NAMALWA (cell line): Measurements from ENCODE around the gene GPC1.

Source experiments
- DNase-seq: peaks from one replicate; pipeline ENCODE4 v3.0.0-alpha.2; 2015; ENCODE audit warnings: low spot score

GPC1 gene

GRCh38 chr2:240396623-240397541, 38.6 kb upstream of the GPC1 start:
- DNase-seq, result no peak

- DNase-seq, result no peak
Observed at GRCh38 chr2:240397542-240397916, 37.9 kb upstream of the GPC1 start.

- DNase-seq, result no peak
Observed at GRCh38 chr2:240397924-240398645, 37.4 kb upstream of the GPC1 start.

- no peak for DNase-seq
Observed at GRCh38 chr2:240398661-240399267, 36.7 kb upstream of the GPC1 start.

GRCh38 chr2:240399419-240400324, 35.8 kb upstream of the GPC1 start:
- no peak for DNase-seq

- DNase-seq, result no peak
Observed at GRCh38 chr2:240400371-240401161, 34.9 kb upstream of the GPC1 start.

GRCh38 chr2:240401308-240401707, 34.2 kb upstream of the GPC1 start:
- no peak for DNase-seq

- no peak for DNase-seq
Observed at GRCh38 chr2:240401781-240402551, 33.5 kb upstream of the GPC1 start.

GRCh38 chr2:240402566-240403272, 32.7 kb upstream of the GPC1 start:
- DNase-seq, result no peak

- no peak for DNase-seq
Observed at GRCh38 chr2:240403396-240404104, 31.9 kb upstream of the GPC1 start.

GRCh38 chr2:240404174-240404852, 31.1 kb upstream of the GPC1 start:
- DNase-seq, result no peak

GRCh38 chr2:240405133-240405532, 30.3 kb upstream of the GPC1 start:
- no peak for DNase-seq

GRCh38 chr2:240405684-240406313, 29.7 kb upstream of the GPC1 start:
- no peak for DNase-seq

GRCh38 chr2:240407090-240407489, 28.4 kb upstream of the GPC1 start:
- no peak for DNase-seq

- DNase-seq, result no peak
Observed at GRCh38 chr2:240410004-240410403, 25.5 kb upstream of the GPC1 start.

- no peak for DNase-seq
Observed at GRCh38 chr2:240410808-240411207, 24.7 kb upstream of the GPC1 start.

- DNase-seq, result no peak
Observed at GRCh38 chr2:240411261-240412160, 24.0 kb upstream of the GPC1 start.
